Thoracic aorta (tissue), 2 donors: ENCODE results near the gene NECTIN2. TPM values are rescaled to one million over a fixed set of nuclear protein-coding genes. Genes with fewer than 3 reads are reported as not detected.

ENCODE experiments used
- ATAC-seq: fragments of 150-250 bp; one replicate; pipeline ENCODE4 v1.8.0; 2017; ENCODE audit warnings: low read depth; ENCODE audit not compliant: insufficient number of reproducible peaks, low FRiP score
- DNase-seq: peaks from one replicate; pipeline ENCODE4 v3.0.0-alpha.2; 2020; ENCODE audit warnings: low spot score
- H3K27ac ChIP-seq, 2 donors: fragments of 200-600 bp; sonication (generic); 1 replicate in 1 of 2; 2 replicates in 1 of 2; pipeline ENCODE4 v1.5.1; 2016; ENCODE audit warnings: mild to moderate bottlenecking in 2 of 2, moderate library complexity in 2 of 2
- H3K27me3 ChIP-seq: fragments of 200-600 bp; sonication (generic); replicated peaks from 2 replicates; pipeline ENCODE4 v1.6.0; 2016; ENCODE audit warnings: mild to moderate bottlenecking; ENCODE audit not compliant: insufficient read depth
- H3K36me3 ChIP-seq: fragments of 200-600 bp; sonication (generic); one replicate; pipeline ENCODE4 v1.5.1; 2016
- H3K4me1 ChIP-seq, 2 donors: fragments of 200-600 bp; sonication (generic); 1 replicate in 1 of 2; 2 replicates in 1 of 2; pipeline versions ENCODE4 v1.5.1 to v1.6.0; 2016; ENCODE audit warnings: low read depth in 2 of 2, mild to moderate bottlenecking in 1 of 2; ENCODE audit not compliant: control insufficient read depth in 1 of 2
- H3K4me3 ChIP-seq: fragments of 200-600 bp; sonication (generic); 2 replicates; pipeline ENCODE4 v1.5.1; 2016; ENCODE audit warnings: mild to moderate bottlenecking
- H3K9me3 ChIP-seq: fragments of 200-600 bp; sonication (generic); 2 replicates; pipeline ENCODE4 v1.5.1; 2016
- CTCF ChIP-seq: fragments of 200-600 bp; sonication (generic); IDR thresholded peaks from one replicate; pipeline ENCODE4 v1.5.1; 2019; ENCODE audit warnings: antibody characterized with exemption
- total RNA-seq, 2 donors: library from RNA; depleted of rRNA; stranded (reverse); fragments of >200 nt; gene quantifications; one replicate each; pipeline versions ENCODE4 v1.1.0 to v1.2.3, GENCODE V29; 2016

The NECTIN2 gene
- total RNA-seq, 2 donors from 2014 or later, result 61.7 to 84.3 TPM

GRCh38 chr19:44872661-44873060 lies 26.6 kb downstream of the NECTIN2 start:
- Histone ChIP-seq H3K27ac (no peak overlapping the region), H3K4me1 (no peaks in the 10 kb centered on the region), H3K9me3 (no peaks in the 10 kb centered on the region), H3K4me3 (no peak overlapping the region), H3K27me3 (no peaks in the 10 kb centered on the region), H3K36me3 (peaks cover 50% of the 10 kb centered on the region)
- no peak for ATAC-seq
- no peak for TF ChIP-seq CTCF
- no peak for DNase-seq

- Histone ChIP-seq H3K27me3 (no peaks in the 10 kb centered on the region), H3K4me1 (no peaks in the 10 kb centered on the region), H3K9me3 (no peaks in the 10 kb centered on the region), H3K27ac (no peak overlapping the region), H3K4me3 (no peak overlapping the region), H3K36me3 (peaks cover 54% of the 10 kb centered on the region)
- ATAC-seq (no peak), DNase-seq (no peak)
- no peak for TF ChIP-seq CTCF
These were observed 28.2 kb downstream of the NECTIN2 start for GRCh38 chr19:44874317-44874716.

- no peak for DNase-seq
- Histone ChIP-seq H3K36me3 (peaks cover 54% of the 10 kb centered on the region), H3K27ac (no peak overlapping the region), H3K4me1 (no peaks in the 10 kb centered on the region), H3K9me3 (no peaks in the 10 kb centered on the region), H3K4me3 (no peak overlapping the region), H3K27me3 (no peaks in the 10 kb centered on the region)
- ATAC-seq, result no peak
- no peak for TF ChIP-seq CTCF
These were observed 29.8 kb downstream of the NECTIN2 start for GRCh38 chr19:44875666-44876451.

- H3K36me3 ChIP-seq, result peaks cover 48% of the 10 kb centered on the region
- H3K27ac ChIP-seq, result no peak overlapping the region
- no peak for TF ChIP-seq CTCF
These were observed 30.9 kb downstream of the NECTIN2 start for GRCh38 chr19:44876930-44877535.

GRCh38 chr19:44878120-44878865 lies 32.2 kb downstream of the NECTIN2 start:
- no peaks in the 10 kb centered on the region for H3K27me3 ChIP-seq
- no peak overlapping the region for H3K4me3 ChIP-seq
- no peak for TF ChIP-seq CTCF
- H3K9me3 ChIP-seq, result no peaks in the 10 kb centered on the region
- no peak for DNase-seq
- ATAC-seq, result no peak
- H3K27ac ChIP-seq, result no peak overlapping the region
- H3K36me3 ChIP-seq, result peaks cover 37% of the 10 kb centered on the region
- peaks cover 0 to 1% of the 10 kb centered on the region in 2 donors for H3K4me1 ChIP-seq

More at GRCh38 chr19:44876930-44877535, 30.9 kb downstream of the NECTIN2 start:
- DNase-seq (no peak), ATAC-seq (no peak)
- no peak overlapping the region for H3K4me3 ChIP-seq
- no peaks in the 10 kb centered on the region for H3K4me1 ChIP-seq
- no peaks in the 10 kb centered on the region for H3K9me3 ChIP-seq
- H3K27me3 ChIP-seq, result no peaks in the 10 kb centered on the region
